Body of pancreas (tissue), 4 donors: Measurements from ENCODE around the gene SLC18A2.

Experiments
- POLR2A ChIP-seq, 3 donors: fragments of 450-650 bp; IDR thresholded peaks; one replicate each; pipeline ENCODE4 v1.6.1; 2016; ENCODE audit warnings: antibody characterized with exemption in 3 of 3, mild to moderate bottlenecking in 2 of 3
- TF ChIP-seq, protein P1 (sequence below), 7 experiments: fragments of 450-650 bp in 4 of 7; fragments of 200-600 bp in 3 of 7; sonication (generic) in 3 of 7; IDR thresholded peaks; one replicate each; pipeline ENCODE4 v1.5.1; 2016 to 2019; ENCODE audit warnings: antibody characterized with exemption in 7 of 7

DNA sequence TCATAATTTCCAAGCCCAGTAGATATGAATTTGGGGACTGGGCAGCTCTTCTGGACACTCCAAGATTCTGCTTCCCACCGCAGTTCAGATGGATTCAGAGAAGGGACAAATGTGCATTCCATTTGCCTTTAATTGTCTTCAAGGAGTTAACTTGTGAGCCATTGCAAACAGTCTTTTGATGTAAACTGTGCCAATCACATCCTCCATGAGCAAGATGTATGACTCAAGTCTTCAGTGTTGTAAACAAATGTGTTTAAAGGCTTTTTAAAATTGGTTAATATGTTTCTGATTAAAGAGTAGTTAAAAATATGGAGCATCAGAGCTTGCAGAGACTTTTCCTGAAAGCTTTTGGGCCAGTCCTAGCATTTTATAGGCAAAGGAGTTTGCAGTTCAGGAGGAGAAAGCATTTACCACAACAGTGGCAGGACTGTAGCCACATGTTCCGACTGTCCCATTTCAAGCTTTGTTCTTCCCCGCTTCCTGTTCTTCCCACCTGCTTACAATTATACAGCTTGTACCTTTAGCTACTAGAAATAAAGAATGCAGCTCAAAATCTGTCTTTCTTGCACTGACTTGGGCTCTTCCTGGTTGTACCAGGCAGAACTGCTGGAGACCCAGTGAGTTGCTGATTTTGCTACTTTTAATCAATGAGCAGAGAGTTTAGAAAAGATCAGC, 6.2 kb downstream of the SLC18A2 start:
- TF ChIP-seq, protein P1, sequence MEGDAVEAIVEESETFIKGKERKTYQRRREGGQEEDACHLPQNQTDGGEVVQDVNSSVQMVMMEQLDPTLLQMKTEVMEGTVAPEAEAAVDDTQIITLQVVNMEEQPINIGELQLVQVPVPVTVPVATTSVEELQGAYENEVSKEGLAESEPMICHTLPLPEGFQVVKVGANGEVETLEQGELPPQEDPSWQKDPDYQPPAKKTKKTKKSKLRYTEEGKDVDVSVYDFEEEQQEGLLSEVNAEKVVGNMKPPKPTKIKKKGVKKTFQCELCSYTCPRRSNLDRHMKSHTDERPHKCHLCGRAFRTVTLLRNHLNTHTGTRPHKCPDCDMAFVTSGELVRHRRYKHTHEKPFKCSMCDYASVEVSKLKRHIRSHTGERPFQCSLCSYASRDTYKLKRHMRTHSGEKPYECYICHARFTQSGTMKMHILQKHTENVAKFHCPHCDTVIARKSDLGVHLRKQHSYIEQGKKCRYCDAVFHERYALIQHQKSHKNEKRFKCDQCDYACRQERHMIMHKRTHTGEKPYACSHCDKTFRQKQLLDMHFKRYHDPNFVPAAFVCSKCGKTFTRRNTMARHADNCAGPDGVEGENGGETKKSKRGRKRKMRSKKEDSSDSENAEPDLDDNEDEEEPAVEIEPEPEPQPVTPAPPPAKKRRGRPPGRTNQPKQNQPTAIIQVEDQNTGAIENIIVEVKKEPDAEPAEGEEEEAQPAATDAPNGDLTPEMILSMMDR (IDR thresholded peaks at IDR 0.05), result no peak
- TF ChIP-seq POLR2A (IDR thresholded peaks at IDR 0.05), result no peak
